ENCODE results near the gene KRTAP20-1. TPM values are rescaled to one million over a fixed set of nuclear protein-coding genes. Genes with fewer than 3 reads are reported as not detected.

Gene KRTAP20-1
- total and polyA plus RNA-seq, 8 donors = not detected

DNA sequence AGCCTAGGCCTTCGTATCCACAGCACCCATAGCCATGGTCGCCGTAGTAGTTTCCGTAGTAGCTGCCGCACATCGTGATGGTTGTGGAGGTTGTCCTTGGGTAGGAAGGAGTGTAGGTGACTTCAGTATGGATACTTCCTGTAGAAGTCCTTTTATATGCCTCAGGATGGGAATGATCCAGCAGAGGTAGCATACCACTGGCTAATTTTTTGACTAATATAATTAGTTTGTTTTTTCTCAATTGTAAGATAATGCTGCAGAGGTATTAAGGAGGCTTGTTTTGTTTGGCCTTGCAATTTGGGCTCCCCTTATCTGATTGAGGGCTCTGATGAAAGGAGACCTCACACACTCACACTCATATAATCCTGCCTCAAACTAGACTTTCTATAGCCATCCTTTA lies 17.4 kb upstream of the KRTAP20-1 start, which contains the start of gene KRTAP6-2:
TSS of gene KRTAP6-2 (minus strand) at position 101 of the 400 bp plus-strand sequence. CDS start at position 73, 28 bp downstream.
- no peak for DNase-seq
- WGBS, 5 donors = 93 to 98% (median 96%) methylated on average over 3 to 6 of the region's 6 CpGs
- TF ChIP-seq POLR2A (IDR thresholded peaks at IDR 0.05) (no peak), POLR2AphosphoS5 (IDR thresholded peaks at IDR 0.05) (no peak), EP300 (IDR thresholded peaks at IDR 0.05) (no peak)
- TF ChIP-seq, protein P1, sequence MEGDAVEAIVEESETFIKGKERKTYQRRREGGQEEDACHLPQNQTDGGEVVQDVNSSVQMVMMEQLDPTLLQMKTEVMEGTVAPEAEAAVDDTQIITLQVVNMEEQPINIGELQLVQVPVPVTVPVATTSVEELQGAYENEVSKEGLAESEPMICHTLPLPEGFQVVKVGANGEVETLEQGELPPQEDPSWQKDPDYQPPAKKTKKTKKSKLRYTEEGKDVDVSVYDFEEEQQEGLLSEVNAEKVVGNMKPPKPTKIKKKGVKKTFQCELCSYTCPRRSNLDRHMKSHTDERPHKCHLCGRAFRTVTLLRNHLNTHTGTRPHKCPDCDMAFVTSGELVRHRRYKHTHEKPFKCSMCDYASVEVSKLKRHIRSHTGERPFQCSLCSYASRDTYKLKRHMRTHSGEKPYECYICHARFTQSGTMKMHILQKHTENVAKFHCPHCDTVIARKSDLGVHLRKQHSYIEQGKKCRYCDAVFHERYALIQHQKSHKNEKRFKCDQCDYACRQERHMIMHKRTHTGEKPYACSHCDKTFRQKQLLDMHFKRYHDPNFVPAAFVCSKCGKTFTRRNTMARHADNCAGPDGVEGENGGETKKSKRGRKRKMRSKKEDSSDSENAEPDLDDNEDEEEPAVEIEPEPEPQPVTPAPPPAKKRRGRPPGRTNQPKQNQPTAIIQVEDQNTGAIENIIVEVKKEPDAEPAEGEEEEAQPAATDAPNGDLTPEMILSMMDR (IDR thresholded peaks at IDR 0.05) = no peak
- Histone ChIP-seq H3K4me3 (no peak within 1 kb of the TSS), H3K27ac (no peak within 1 kb of the TSS), H3K36me3 (no peaks in the 10 kb centered on the region), H3K27me3 (no peaks in the 10 kb centered on the region), H3K9me3 (peaks cover 0 to 17% (median 0%) of the 10 kb centered on the region in 4 donors), H3K4me1 (no peaks in the 10 kb centered on the region)
- intact Hi-C loops (cut with DNase I; ENCODE audit: low total_unique reads) = no loop called here

- intact Hi-C loops (cut with DNase I; ENCODE audit: low total_unique reads) = no loop called here
- Histone ChIP-seq H3K36me3 (no peaks in the 10 kb centered on the region), H3K9me3 (peaks cover 0 to 24% (median 0%) of the 10 kb centered on the region in 4 donors), H3K27me3 (no peaks in the 10 kb centered on the region), H3K4me3 (no peak within 1 kb of the TSS), H3K4me1 (no peaks in the 10 kb centered on the region), H3K27ac (no peak within 1 kb of the TSS)
- TF ChIP-seq, protein P1 (IDR thresholded peaks at IDR 0.05) = no peak
- no peak for TF ChIP-seq POLR2A (IDR thresholded peaks at IDR 0.05)
- TF ChIP-seq EP300 (IDR thresholded peaks at IDR 0.05) = no peak
- no peak for TF ChIP-seq POLR2AphosphoS5 (IDR thresholded peaks at IDR 0.05)
- 32 to 89% (median 44%) methylated on average over 1 of the region's 1 CpG for WGBS, 5 donors
- no peak for DNase-seq
Observed at GRCh38 chr21:30600787-30601186, 15.4 kb upstream of the KRTAP20-1 start, which contains the start of gene KRTAP22-1. KRTAP22-1 (plus strand) TSS chr21:30601087.

DNA sequence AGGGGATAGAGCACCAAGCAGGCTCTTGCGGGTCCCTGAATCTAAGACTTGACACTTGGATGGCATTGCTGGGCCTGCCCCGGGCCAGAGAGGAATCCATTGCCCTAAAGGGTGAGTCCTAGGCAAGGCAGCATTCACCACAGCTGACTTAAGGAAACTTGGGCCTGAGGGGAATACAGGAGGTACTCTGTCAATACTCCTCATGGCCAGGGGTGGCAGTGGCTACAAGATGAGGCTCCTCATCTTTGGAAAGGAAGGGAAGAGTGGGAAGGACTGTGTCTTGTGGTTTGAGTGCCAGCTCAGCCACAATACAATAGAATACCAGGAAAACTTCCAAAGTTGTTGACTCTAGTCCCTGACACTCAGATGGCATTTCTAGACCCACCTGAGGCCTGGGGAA lies 10.3 kb upstream of the KRTAP20-1 start:
- H3K27me3 ChIP-seq = no peaks in the 10 kb centered on the region
- no peak for TF ChIP-seq POLR2A (IDR thresholded peaks at IDR 0.05)
- TF ChIP-seq EP300 (IDR thresholded peaks at IDR 0.05) = no peak
- TF ChIP-seq, protein P1 (IDR thresholded peaks at IDR 0.05) = no peak
- no peak for TF ChIP-seq POLR2AphosphoS5 (IDR thresholded peaks at IDR 0.05)
- H3K4me3 ChIP-seq = no peak overlapping the region
- no peak overlapping the region for H3K27ac ChIP-seq
- 68 to 96% (median 88%) methylated on average over 2 of the region's 2 CpGs for WGBS, 5 donors
- peaks cover 0 to 19% (median 0%) of the 10 kb centered on the region in 4 donors for H3K9me3 ChIP-seq
- DNase-seq = no peak
- H3K36me3 ChIP-seq = no peaks in the 10 kb centered on the region
- intact Hi-C loops (cut with DNase I; ENCODE audit: low total_unique reads) = no loop called here
- H3K4me1 ChIP-seq = no peaks in the 10 kb centered on the region

DNA sequence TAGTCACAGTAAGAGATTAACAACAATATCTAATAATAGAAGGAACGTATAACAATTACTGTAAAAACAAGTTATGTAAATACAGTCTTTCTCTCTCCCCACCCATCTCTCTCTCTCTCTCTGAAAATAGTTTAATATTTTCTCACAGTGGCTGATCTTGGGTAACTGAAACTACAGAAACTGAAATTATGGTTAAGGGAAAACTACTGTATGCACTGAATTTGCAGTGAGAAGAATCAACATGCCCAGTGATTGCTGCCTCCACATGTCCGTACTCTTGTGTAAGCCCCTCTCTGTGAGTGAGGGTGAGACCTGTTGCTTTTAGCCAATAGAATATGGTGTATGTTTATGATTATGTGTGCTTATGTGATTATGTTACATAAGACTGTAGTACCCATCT lies 4.1 kb upstream of the KRTAP20-1 start:
- peaks cover 0 to 22% (median 0%) of the 10 kb centered on the region in 4 donors for H3K9me3 ChIP-seq
- no peaks in the 10 kb centered on the region for H3K36me3 ChIP-seq
- TF ChIP-seq EP300 (IDR thresholded peaks at IDR 0.05) (no peak), POLR2A (IDR thresholded peaks at IDR 0.05) (no peak), POLR2AphosphoS5 (IDR thresholded peaks at IDR 0.05) (no peak)
- TF ChIP-seq, protein P1 (IDR thresholded peaks at IDR 0.05) = no peak
- H3K4me1 ChIP-seq = no peaks in the 10 kb centered on the region
- no peak overlapping the region for H3K4me3 ChIP-seq
- 63 to 81% (median 75%) methylated on average over 2 of the region's 2 CpGs for WGBS, 5 donors
- H3K27me3 ChIP-seq = no peaks in the 10 kb centered on the region
- H3K27ac ChIP-seq = no peak overlapping the region
- DNase-seq = no peak
- intact Hi-C loops (cut with DNase I; ENCODE audit: low total_unique reads) = no loop called here
